GM18498 (cell line): ENCODE results near the gene RANGAP1.
A peak's percentile ranks its signal among the peaks of the same experiment; 100 is the strongest.

ENCODE experiments used
- ATAC-seq: cut with Tn5 transposase; IDR thresholded peaks from one replicate; pipeline ENCODE4 v1.9.1; 2021; ENCODE audit warnings: mild to moderate bottlenecking, moderate library complexity; ENCODE audit not compliant: unreplicated experiment

Gene RANGAP1

GRCh38 chr22:41204066-41204465, 81.9 kb downstream of the RANGAP1 start:
- no peak for ATAC-seq

- no peak for ATAC-seq
Observed at GRCh38 chr22:41203118-41203517, 82.9 kb downstream of the RANGAP1 start.

GRCh38 chr22:41201141-41201540, 84.8 kb downstream of the RANGAP1 start:
- no peak for ATAC-seq

- no peak for ATAC-seq
Observed at GRCh38 chr22:41198027-41198580, 87.9 kb downstream of the RANGAP1 start.

GRCh38 chr22:41197038-41197972, 88.7 kb downstream of the RANGAP1 start:
- peak; percentile 80 for ATAC-seq
